GM12865 (cell line): ENCODE data around the gene TNIP1.

ENCODE experiments used
- DNase-seq: peaks from one replicate; pipeline ENCODE4 v3.0.0; 2010; ENCODE audit warnings: low read depth
- H3K4me3 ChIP-seq: 2 replicates; pipeline ENCODE4 v1.5.1; 2011; ENCODE audit warnings: mild to moderate bottlenecking, low read depth, low read length, control low read depth
- CTCF ChIP-seq: IDR thresholded peaks from 2 replicates; pipeline ENCODE4 v1.5.1; 2011; ENCODE audit warnings: low read length, control low read depth, low read depth, inconsistent platforms; ENCODE audit not compliant: insufficient read depth; ENCODE audit errors: missing control alignments

TNIP1 gene

DNA sequence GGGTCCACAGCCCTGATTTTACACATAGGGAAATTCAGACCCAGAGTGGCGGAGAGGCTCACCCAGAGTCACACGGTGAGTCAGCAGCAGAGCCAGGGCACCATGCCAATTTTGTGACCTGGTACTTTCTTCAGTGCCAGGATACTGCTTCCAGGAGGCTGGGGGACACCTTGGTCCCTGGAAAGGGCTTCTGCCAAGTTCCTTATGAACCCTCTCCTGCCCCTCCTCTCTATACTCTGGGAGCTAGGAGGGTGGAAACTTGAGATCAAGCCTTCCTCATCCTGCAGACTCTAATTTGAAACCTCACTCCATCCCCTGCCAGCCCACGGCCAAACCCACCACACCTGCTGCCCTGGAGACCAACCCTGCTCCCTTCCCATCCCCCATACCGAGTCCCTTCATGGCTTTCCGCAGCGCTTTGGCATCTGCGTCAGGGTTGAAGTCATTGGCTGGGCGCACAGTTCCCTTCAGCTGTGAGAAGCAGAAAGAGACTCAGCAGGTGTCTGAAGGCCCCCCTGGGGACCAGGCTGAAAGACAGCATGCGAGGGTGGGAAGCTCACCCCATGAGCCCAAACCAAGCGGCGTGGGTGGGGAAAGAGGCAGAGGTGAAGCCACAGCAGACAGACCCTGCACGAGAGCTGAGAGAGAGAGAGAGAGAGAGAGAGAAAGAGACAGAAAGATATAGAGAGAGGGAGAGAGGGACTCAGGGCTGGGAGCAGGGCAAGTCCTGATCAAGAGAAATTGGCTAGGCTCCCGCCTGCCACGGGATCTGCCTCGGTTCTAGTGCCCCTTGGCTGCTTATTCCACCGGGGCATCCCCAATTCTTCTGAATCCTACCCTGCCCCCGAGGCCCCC is 43.3 kb upstream of the TNIP1 start:
- TF ChIP-seq CTCF = no peak
- H3K4me3 ChIP-seq = no peak overlapping the region; the same call in 1 of the 2 replicates
- peak; percentile 91 for DNase-seq

- TF ChIP-seq CTCF = no peak
- no peak overlapping the region for H3K4me3 ChIP-seq
- no peak for DNase-seq
Measured at GRCh38 chr5:151122828-151123227, 42.0 kb upstream of the TNIP1 start.

DNA sequence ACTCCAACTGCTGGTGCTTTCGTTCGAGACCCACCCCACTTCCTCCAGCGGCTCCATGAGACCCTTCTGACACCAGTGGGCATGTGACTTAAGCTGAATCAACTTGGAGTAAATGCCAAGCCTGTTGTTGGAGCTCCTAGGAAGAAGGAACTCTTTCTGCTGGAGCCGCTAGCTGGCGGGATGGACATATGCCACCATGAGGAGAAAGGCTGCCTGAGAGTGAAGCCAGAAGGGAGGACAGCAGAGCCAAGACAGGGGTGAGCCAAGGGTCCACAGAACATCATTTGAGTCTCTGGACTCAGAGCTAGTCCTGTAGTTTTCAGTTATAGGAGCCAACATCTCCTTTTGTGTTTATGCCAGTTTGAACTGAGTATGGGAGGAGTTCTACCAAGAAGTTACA is 40.8 kb upstream of the TNIP1 start:
- no peak for TF ChIP-seq CTCF
- H3K4me3 ChIP-seq = no peak overlapping the region
- DNase-seq = no peak

- DNase-seq = no peak
- H3K4me3 ChIP-seq = no peak overlapping the region
- no peak for TF ChIP-seq CTCF
Measured at GRCh38 chr5:151121095-151121494, 40.3 kb upstream of the TNIP1 start.

DNA sequence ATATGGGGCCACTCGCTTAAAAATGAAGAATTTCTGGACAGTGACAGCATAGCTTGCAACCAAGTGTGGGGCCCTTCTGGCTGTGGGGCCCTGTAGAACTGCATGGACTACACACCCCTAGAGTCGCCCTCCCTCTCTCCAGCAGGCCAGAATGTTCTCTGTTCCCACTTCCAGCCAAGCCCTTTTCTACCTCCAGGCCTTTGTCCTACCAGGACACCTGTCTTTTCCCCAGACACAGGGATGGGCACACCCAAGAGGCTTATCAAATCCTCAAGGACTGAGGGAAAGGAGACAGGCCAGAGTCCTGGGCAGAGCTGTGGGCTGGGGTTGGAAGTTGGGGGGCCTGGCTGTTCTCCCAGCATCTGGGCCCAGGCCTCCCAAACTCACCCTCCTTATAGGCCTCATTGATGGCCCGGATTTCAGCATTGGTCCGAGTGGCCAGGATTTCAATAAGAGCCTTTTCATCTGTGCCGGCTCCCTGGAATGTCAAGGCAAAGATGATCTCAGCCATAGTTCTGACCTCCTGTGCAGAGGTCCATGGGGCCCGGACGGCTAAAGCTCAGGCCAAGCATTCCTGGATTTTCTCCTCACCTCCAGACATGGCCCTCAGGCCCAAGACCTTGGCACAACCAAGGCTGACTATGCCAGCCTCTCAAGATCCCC is 38.2 kb upstream of the TNIP1 start:
- TF ChIP-seq CTCF = no peak
- H3K4me3 ChIP-seq = no peak overlapping the region
- no peak for DNase-seq

DNA sequence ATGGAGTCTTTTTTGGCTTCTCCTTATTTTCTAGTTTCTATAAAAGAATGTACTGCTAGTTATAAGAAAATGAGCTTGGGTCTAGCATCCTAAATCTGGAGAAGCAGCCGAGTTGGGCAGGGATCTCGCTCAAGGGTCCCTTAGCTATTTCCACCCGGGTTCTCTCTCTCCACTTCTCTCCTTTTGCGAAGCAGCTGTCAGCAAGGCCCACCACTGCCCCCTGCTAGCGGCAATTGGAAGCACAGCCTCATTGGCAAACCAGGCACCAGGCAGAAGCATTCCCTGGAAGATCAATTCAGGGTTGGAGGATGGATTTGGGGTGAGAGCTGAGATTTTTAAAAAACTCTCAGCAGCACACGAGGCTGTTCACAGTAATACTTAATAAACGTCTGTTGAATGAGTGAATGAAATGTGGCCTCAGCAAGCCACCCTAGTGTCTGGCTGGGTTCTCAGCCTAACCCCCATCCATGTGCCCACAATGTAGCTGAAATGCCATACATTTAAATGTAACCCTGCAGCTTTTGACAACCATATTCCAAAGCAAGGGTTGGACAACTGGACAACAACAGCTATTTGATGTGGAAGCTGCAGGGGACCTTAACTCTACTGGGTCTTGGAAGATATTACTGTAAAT is 34.6 kb upstream of the TNIP1 start:
- peak; percentile 95 for TF ChIP-seq CTCF
- H3K4me3 ChIP-seq = no peak overlapping the region
- peak; percentile 71 for DNase-seq
